ENCODE measurements around the gene ZNF558.
"Not testable (repeated sequence)": the region's sequence is repeated elsewhere in the genome, so short reads cannot be mapped to it uniquely, and the experiment has no call there.

Gene ZNF558

GRCh38 chr19:8794823-8795222, 37.3 kb downstream of the ZNF558 start:
- no peak for DNase-seq

- DNase-seq, result not testable (repeated sequence)
Measured at GRCh38 chr19:8773587-8773986, 58.5 kb downstream of the ZNF558 start.

DNA sequence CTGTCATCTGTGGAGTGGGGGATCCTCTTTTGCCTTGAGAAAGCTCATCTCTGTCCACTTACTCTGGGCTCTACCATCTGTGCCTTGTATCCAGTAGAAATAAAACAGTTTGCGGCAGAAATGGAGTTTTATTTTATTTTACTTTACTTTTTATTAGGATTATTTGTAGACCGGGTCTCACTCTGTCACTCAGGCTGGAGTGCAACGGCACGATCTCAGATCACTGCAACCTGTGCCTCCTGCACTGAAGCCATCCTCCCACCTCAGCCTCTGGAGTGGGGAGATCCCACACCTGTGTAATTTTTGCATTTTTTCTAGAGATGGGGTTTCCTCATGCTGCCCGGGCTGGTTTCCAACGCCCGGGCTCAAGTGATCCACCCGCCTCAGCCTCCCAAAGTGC, 62.8 kb downstream of the ZNF558 start:
- DNase-seq, result not testable (repeated sequence)

DNA sequence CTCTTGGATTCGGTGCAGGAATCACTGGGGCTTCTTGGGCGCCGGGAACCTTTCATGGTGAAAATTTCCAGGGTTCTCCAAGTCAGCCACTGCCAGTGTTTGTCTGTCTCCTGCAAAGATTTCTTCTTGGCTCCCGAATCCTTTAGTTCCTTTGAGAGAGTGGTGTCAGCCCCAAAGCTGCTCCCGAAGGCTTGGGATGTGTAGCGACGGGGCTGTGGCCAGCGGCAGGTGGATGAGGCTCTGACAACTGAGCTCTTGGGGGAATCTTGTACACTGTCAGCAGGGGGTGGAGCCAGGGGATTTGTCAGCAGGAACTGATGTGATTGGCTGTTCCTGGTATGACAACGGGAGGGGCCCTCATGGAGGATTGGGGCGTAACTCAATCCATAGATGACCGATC, 64.8 kb downstream of the ZNF558 start:
- DNase-seq, result not testable (repeated sequence)
